HG02678 (cell line): ENCODE results near the gene MDFIC2.
"Not testable (repeated sequence)": the region's sequence is repeated elsewhere in the genome, so short reads cannot be mapped to it uniquely, and the experiment has no call there.

Experiments
- ATAC-seq: cut with Tn5 transposase; IDR thresholded peaks from one replicate; pipeline ENCODE4 v1.9.1; 2021; ENCODE audit warnings: mild to moderate bottlenecking, moderate library complexity; ENCODE audit not compliant: unreplicated experiment

The MDFIC2 gene

DNA sequence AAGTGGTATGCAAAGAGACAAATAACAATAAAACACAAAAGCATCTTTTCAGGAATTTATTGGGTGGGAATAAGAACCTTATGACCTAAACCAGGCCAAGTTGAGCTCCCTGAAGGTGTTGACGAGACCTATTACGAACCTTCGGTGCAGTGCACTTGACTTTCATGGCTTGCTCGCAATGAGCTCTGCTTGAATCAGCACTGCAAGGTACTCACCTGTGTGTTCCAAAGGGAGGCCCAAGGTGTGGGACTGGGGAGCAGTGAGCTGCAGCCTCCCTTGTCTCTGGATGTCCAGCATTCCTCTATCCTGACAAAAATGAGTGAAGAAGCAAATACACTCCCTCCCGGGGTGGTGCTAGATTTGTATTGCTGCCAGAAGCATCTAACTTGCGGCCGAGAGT, at the start of gene MDFIC2:
MDFIC2 (minus strand) TSS at position 303 of the 400 bp plus-strand sequence. CDS start 665 bp downstream, outside the sequence.
- no peak for ATAC-seq

DNA sequence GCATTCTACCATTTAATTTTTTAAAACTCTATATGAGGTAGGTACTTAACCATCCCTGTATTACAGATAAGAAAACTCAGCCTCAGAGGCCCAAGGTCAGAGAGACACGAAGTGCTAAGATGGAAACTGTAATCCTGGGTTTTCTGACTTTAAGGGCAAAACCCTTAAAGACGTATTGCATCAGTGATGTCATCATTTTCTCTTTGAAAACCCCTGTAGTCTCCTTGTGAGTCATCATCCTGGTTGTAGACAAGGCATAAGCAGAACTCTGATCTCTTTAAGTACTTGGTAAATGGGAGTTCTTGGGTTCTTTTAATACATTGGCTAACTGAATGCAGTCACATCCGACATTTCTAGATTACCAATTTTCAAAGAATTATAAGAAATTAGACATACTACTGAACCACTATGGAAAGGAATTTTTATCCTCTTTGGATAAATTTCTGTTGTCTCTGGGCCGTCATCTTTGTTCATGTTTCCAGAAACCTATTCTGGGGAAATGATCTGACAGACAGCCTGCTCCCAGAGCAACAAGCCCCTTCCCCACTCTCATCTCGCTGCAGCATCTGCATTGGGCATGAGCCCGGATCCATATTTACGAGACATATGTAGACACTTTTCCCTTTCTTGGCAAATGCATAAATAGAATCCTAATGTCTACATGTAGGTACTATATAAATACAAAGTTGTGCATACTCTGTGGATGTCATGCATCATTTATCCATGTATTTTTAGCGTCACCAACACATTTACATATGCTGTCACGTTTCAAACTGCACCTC, 48.7 kb upstream of the MDFIC2 start:
- peak; percentile 74 for ATAC-seq

DNA sequence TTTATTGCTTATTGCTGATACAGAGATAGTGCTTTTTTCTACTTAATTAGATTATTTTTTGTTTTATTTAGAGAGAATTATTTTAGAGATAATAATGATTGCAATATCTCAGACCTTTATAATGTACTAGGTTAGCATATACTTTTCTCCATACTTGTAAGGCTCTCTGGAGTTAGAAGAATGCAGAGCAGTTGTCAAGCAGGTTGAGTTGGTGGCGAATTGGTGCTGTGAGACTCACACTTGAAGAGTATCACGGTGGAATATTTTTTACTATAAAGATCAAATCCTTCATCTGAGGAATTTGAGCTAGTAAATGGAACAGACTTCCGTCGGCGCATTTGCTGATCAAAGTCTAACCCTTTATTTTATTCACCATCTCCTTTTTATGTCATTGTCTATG, 47.3 kb upstream of the MDFIC2 start:
- no peak for ATAC-seq

DNA sequence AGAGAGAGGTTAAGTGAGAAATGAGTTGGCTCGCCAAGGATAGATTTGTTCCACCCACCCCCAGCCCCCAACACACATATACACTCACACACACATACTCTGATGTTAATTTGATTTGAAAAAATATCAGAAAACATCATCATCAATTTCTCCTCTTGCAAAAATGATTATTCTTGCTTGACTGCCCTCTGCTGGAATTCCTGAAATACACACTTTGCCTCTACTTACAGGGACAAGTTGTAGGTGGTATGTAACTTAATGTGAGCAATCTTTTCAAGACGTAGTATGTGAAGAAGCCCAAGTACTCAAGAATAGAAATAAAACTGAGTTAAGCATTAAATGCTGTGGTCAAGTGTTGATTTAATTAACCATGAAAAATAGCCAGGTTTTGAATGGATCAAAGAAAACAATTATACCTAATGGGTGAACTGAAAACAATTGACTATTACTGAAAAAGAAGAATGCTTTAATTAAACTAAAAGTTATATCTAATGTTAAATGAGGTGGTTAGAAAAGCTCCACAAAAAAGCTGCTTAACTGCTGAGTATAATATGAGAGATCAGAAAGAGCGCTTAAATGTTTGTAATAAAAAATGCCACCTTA, 46.6 kb upstream of the MDFIC2 start:
- ATAC-seq = peak; percentile 36

DNA sequence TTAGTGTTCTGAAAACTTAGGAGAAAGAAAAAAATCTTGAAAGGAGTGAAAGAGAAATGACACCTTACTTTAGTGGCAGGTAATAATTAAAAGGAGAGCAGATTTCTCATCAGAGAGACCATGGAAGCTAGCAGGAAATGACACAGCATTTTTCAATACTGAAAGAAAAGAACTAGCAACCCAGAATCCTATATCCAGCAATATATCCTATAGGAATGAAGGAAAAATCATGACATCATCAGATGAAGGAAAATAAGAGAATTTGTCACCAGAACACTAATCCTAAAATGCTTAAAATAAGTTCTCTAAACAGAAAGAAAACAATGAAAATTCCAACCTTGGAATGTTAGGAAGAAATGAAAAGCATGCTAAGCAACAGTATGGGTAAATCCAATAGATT, 39.8 kb upstream of the MDFIC2 start:
- no peak for ATAC-seq

DNA sequence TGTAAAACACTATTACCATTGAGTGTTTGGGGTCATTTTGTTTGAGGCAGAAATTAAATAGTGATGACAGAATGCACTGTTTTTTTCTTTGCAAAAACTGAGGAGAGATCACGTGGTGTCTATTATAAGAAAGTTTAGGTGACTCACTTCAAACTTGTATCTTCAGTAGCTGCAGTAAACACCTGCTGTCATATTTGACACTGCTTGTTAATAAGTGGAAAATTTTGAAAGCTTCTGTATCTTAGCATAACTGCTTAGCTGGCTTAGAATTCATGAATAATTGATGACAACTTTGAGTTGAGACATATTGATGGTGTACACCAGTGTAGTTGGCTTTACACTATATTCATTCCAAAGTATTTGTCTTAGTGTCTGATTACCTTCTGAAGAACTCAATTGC, 29.7 kb upstream of the MDFIC2 start:
- ATAC-seq = no peak

DNA sequence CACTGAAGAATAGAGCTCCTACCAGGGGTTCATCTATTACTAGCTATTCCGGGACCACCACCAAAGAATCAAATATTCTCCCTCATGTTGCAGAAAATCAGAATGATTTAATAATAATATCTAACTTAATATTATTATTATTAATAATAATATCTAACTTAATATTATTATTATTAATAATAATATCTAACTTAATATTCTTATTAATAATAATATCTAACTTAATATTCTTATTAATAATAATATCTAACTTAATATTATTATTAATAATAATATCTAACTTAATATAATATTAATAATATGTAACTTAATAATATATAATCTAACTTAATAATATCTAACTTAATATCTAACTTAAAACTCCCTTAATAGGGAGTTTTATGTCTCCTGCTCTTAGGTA, 24.4 kb upstream of the MDFIC2 start:
- ATAC-seq = not testable (repeated sequence)

DNA sequence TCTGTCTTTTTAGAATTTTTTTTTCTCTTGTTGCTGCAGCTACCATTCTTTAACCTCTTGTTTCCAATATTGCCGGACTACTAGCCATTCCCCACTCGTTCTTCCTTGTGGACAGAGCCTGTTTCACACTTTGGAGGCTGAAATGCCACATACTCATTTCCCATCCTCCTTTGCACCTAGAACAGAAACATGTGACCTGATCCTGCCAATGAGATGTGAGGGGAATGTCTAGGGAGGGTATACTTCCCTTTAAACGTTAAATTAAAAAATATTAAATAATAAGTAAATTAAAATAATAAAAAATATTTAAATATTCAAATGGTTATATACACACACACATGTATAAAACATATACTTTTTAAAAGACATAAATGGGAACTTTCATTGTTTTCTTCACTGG, 20.6 kb upstream of the MDFIC2 start:
- ATAC-seq = no peak

DNA sequence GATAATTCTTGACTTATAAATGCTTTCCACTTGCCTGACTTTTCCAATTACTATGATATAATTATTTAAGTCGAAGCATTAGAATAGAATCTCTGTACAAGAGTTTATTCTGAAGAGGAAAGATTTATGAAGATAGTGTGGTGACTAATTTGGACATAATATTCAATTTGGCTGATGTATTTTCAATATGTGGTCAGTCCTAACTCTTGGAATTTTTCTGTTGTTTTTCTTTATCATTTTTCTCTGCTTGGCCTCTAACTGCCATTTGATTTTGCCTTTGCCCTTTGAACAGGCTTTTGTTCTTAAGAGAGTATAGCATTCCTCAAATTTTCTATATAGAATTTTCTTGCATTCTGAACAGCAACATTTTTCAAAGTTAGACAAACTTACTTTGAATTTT, 2.6 kb upstream of the MDFIC2 start:
- ATAC-seq = no peak

DNA sequence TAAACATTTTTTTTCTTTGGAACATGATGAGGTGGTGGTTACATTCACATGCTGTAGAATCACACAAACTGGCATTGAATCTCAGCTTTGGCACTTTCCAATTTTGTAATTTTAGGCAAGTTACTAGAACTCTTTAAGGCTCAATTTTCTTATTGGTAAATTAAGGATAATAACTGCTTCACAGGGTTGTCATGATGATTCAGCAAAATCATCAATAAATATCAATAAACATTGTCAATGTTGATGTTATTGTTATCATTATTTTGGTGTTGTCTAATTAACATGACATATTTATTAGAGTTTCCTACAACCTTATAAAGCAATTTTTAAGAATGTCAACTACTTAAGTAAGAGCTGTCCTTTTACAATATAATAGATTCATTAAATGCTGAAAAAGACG, 1.6 kb downstream of the MDFIC2 start:
- ATAC-seq = no peak

DNA sequence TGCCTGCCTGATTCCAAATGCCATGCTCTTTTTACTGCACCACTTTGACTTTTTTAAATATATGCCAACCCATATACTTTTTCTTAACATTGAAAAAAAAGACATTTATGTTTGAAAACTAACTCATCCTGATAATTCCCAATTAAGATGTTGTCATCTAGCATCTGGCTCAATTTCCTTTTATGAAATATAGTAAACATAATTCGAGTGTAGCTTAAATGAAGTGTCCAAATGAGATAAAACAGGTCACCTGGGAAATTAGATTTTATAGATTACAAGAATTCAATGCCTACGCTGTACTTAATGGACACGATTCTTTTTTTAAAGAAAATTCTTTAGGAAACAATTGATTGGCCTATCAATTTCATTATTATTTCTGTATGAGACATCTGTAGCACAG, 2.8 kb downstream of the MDFIC2 start:
- no peak for ATAC-seq

DNA sequence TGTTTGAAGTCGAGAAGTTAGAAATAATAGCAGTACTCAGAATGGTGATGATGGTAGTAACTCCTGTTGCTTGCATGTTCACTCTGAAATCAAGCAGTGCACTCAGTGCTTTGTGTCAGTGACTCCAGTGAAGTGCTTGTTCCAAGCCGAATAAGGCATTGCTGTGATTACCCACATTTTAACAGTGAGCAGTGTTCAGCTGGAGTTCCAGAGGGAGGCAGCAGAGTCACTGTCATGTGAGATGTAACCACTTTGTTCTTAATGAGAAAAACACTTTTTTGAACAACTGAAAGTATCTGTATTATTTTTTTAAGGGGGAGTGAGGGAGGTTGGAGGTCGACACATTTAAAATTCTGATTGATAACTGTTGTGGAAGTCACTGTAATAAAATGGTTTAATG, 3.7 kb downstream of the MDFIC2 start:
- ATAC-seq = no peak

DNA sequence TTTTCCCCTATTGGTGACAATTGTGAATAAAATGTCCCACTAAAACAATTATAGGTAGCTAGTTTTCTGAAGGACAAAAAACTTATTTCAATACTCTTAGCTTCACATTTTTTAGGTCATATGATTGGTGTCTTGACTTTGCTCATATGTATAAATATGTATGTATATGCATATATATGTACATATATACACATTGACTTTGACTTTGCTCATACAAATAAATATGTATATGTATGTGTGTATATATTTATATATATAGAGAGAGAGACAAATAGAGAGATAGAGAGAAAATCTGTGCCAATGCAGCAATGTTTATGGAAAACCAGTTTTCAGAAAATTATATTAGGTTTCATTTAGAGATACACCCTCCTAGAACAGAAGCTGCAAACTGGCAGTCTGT, 5.7 kb downstream of the MDFIC2 start:
- ATAC-seq = no peak

DNA sequence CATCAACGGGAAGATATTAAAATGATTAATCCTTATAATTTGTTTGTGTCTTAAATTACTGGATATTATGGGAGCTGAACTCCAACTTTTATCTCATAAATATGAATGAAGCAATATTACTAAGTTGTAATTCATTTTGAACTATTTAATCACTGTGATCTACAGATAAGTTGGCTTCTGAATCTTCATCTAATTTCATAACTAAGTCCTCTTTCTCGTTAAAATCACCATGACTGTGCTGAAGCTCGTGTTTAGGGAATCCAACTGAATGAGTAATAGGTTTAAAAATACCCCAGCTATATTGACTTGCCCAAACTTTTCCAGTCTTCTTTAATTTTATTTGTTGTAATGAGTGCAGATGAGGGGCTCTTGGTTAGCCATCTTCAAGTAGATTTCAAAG, 14.1 kb downstream of the MDFIC2 start:
- ATAC-seq = no peak

DNA sequence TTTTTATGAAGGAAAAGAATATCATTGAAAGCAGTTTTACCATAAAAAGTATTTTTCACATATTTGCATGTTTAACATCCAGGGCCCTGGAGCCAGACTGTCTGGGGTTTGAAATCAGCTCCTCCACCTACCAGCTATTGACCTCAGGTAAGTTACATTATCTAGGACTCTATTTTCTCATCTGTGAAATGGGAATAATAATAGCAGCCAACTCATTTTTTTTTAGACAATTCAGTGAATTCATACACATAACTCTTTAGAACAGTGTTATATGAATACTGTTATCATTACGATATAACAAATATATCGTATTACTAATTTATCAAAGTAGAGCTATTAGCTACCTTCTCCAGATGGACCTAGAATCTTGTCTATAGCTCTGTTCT, 21.3 kb downstream of the MDFIC2 start:
- no peak for ATAC-seq

DNA sequence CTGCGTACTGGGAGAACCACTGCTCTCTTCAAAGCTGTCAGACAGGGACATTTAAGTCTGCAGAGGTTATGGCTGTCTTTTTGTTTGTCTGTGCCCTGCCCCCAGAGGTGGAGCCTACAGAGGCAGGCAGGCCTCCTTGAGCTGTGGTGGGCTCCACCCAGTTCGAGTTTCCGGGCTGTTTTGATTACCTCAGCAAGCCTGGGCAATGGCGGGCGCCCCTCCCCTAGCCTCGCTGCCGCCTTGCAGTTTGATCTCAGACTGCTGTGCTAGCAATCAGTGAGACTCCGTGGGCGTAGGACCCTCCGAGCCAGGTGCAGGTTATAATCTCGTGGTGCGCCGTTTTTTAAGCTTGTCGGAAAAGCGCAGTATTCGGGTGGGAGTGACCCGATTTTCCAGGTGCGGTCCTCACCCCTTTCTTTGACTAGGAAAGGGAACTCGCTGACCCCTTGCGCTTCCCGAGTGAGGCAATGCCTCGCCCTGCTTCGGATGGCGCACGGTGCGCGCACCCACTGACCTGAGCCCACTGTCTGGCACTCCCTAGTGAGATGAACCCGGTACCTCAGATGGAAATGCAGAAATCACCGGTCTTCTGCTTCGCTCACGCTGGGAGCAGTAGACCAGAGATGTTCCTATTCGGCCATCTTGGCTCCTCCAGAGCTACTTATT, 21.9 kb downstream of the MDFIC2 start:
- ATAC-seq = not testable (repeated sequence)

DNA sequence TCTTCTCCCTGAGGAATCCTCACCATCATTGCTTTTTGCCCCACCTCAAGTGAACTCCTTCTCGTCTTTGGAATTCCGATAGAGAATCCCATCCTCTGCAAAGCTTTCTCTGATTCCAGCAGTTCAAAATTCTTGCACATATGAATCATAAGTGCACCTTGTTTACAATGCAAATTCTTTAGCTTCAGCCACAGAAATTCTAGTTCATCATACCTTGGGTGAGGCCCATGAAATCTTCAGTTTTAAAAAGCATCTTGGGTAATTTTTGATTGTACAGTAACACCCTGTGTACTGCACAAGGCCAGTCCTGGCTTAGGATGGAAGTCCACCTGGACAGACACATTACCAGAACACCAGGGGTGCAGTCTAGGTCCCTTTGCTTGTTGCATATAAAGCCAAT, 30.8 kb downstream of the MDFIC2 start:
- ATAC-seq = no peak

DNA sequence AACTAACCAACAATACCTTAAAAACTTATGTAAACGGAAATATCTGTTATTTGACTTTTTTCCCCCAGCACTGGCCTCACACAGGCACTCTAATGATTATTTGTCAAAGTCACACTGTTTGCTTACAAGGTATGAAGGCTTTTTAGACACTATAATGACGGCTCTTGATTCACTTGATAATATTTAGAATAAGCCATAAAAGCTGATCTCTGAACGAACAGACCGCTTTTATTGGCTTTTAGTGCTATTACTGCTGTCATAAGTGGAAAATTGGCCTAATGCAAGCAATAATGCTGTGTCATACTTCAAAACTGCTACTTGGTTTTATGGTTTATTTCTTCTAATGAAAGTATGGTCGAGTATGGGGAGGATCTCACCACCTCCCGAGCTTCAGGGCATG, 35.1 kb downstream of the MDFIC2 start:
- ATAC-seq = no peak

DNA sequence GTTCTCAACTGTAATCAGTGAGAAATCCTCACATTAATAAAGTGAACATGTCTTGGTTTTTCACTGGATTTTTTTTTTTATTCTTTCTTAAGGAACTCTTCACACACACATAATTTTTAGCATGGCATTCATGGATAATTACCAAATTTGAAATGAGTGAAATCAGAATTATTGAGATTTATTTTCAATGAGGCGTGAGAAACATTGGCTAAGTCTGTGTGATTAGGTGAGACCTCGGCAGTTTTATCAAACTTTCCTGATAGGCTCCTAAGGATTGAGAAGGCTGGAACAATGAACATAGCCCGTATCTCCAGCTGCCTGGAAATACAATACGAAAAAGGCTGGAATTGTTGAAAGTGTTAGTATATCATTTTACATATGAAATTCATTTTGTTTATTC, 35.5 kb downstream of the MDFIC2 start:
- no peak for ATAC-seq

DNA sequence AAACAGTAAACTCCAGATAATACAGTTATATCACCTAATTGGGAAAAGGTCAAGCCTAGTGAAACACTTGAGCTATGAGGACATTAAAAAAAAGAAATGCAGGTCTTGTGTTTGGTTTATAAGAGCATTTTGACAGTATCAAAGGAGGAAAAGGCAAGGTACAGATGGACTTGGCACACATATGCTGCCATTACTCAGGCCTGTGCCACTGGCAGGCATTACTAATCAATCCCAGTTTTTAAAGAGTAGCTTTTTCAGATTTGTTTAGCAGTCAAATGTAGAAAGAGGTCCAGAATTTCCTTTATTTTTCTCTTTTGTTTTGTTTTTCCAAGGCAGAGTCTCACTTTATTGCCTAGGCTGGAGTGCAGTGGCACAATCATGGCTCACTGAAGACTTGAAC, 38.9 kb downstream of the MDFIC2 start:
- no peak for ATAC-seq

DNA sequence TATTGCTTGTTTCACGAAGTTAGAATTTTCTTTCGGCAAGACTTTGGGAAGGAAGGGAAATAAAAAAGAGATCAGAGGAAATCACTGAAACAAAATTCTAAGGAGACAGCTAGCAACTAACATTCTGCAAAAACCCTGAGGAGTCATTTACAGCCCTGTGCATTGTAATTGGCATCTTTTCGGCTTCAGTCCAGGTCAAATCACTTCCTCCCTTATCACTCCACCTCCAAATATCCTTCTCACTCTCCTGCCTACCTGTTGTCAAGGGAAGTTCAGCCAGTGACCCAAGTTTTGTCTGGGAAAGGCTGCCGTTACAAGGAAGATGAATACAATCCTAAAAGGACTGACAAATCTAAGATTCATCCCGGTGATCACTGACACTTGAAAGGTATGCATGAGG, 39.6 kb downstream of the MDFIC2 start:
- no peak for ATAC-seq

DNA sequence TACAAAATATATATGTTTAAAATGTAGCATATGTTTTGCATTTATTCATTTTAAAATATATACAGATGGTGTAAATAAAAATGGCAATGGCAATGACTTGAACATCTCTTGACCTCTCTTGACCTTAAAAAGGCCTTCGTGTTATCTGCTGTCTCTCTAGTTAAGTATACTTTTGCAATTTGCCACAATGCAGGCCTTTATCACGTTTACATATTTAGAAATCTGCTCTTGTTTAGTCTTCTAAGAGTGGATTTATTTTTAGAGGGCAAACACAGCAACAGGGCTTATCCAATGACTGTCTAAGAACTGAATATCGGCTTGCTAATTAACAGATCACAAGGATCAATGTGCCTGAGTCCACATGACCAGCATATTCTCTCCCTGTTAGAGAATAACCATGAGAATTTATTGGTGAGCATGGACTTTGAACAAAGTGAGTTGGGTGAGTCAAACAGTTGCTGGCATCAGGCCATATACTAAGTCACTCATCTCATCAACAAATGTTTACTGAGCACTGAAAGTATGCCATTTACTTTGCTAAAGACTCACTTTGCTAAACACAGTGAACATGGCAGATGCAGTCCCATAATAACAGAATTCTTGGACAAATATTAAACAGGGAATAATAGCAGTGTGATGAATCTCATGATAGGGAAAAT, 48.2 kb downstream of the MDFIC2 start:
- ATAC-seq = no peak
